ENCODE data around the gene CCND2.

DNA sequence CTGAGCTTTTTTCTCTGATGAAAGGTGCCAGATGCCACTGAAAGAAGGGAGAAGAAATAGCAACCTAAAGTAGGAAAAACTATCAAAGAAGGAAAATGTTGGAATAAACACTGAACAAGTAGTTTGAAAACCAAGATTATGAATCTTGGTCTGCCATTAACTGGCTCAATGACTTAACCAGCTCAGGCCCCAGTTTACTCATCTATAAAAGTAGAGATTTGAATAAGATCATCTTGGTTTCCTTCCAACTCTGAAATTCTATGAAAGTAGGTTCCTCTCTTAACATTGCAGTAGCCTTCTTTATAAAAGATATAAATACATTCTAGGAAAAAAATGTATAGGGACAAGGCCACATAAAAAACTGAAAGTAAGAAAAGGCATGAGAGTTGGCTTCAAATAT, 16.1 kb upstream of the CCND2 start:
- TF ChIP-seq ZNF530 (tag by site-specific recombination; IDR thresholded peaks at IDR 0.05; ENCODE audit: low read depth) (no peak), BCL11B (tag by site-specific recombination; IDR thresholded peaks at IDR 0.05; ENCODE audit: low read depth) (no peak), BCL11A (tag by site-specific recombination; IDR thresholded peaks at IDR 0.05; ENCODE audit: low read depth) (no peak), KLF8 (tag by site-specific recombination; IDR thresholded peaks at IDR 0.05) (no peak), ZNF654 (tag by site-specific recombination; IDR thresholded peaks at IDR 0.05; ENCODE audit: low read depth) (no peak)
- TF ChIP-seq, protein P1, sequence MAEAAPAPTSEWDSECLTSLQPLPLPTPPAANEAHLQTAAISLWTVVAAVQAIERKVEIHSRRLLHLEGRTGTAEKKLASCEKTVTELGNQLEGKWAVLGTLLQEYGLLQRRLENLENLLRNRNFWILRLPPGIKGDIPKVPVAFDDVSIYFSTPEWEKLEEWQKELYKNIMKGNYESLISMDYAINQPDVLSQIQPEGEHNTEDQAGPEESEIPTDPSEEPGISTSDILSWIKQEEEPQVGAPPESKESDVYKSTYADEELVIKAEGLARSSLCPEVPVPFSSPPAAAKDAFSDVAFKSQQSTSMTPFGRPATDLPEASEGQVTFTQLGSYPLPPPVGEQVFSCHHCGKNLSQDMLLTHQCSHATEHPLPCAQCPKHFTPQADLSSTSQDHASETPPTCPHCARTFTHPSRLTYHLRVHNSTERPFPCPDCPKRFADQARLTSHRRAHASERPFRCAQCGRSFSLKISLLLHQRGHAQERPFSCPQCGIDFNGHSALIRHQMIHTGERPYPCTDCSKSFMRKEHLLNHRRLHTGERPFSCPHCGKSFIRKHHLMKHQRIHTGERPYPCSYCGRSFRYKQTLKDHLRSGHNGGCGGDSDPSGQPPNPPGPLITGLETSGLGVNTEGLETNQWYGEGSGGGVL (tag by site-specific recombination; IDR thresholded peaks at IDR 0.05) = no peak
- TF ChIP-seq, protein P2, sequence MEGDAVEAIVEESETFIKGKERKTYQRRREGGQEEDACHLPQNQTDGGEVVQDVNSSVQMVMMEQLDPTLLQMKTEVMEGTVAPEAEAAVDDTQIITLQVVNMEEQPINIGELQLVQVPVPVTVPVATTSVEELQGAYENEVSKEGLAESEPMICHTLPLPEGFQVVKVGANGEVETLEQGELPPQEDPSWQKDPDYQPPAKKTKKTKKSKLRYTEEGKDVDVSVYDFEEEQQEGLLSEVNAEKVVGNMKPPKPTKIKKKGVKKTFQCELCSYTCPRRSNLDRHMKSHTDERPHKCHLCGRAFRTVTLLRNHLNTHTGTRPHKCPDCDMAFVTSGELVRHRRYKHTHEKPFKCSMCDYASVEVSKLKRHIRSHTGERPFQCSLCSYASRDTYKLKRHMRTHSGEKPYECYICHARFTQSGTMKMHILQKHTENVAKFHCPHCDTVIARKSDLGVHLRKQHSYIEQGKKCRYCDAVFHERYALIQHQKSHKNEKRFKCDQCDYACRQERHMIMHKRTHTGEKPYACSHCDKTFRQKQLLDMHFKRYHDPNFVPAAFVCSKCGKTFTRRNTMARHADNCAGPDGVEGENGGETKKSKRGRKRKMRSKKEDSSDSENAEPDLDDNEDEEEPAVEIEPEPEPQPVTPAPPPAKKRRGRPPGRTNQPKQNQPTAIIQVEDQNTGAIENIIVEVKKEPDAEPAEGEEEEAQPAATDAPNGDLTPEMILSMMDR (tag by site-specific recombination; IDR thresholded peaks at IDR 0.05) = no peak
- TF ChIP-seq, protein P3, sequence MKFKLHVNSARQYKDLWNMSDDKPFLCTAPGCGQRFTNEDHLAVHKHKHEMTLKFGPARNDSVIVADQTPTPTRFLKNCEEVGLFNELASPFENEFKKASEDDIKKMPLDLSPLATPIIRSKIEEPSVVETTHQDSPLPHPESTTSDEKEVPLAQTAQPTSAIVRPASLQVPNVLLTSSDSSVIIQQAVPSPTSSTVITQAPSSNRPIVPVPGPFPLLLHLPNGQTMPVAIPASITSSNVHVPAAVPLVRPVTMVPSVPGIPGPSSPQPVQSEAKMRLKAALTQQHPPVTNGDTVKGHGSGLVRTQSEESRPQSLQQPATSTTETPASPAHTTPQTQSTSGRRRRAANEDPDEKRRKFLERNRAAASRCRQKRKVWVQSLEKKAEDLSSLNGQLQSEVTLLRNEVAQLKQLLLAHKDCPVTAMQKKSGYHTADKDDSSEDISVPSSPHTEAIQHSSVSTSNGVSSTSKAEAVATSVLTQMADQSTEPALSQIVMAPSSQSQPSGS (tag by site-specific recombination; IDR thresholded peaks at IDR 0.05; ENCODE audit: low read depth) = no peak
- TF ChIP-seq, protein P4, sequence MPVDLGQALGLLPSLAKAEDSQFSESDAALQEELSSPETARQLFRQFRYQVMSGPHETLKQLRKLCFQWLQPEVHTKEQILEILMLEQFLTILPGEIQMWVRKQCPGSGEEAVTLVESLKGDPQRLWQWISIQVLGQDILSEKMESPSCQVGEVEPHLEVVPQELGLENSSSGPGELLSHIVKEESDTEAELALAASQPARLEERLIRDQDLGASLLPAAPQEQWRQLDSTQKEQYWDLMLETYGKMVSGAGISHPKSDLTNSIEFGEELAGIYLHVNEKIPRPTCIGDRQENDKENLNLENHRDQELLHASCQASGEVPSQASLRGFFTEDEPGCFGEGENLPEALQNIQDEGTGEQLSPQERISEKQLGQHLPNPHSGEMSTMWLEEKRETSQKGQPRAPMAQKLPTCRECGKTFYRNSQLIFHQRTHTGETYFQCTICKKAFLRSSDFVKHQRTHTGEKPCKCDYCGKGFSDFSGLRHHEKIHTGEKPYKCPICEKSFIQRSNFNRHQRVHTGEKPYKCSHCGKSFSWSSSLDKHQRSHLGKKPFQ (tag by site-specific recombination; IDR thresholded peaks at IDR 0.05) = no peak

All from HEK293 (cell line).